ENCODE results near the gene CNTNAP2. TPM values are rescaled to one million over a fixed set of nuclear protein-coding genes. Genes with fewer than 3 reads are reported as not detected.
"Not testable (repeated sequence)": the region's sequence is repeated elsewhere in the genome, so short reads cannot be mapped to it uniquely, and the experiment has no call there.

The CNTNAP2 gene
- total RNA-seq, 2 donors from 2014 or later, result 0.37 TPM; not detected in 1

- not testable (repeated sequence) for H3K4me1 Mint-ChIP-seq; H3K27ac Mint-ChIP-seq; DNase-seq; H3K9me3 ChIP-seq (ENCODE audit: control insufficient read depth, low read length, poor library complexity, severe bottlenecking); ATAC-seq; H3K4me3 Mint-ChIP-seq; H3K27me3 Mint-ChIP-seq; H3K36me3 Mint-ChIP-seq (ENCODE audit: low read depth)
Observed at GRCh38 chr7:147737559-147738214, 1621.1 kb downstream of the CNTNAP2 start.

GRCh38 chr7:147742301-147742700 is 1625.7 kb downstream of the CNTNAP2 start:
- H3K9me3 ChIP-seq (ENCODE audit: control insufficient read depth, low read length, poor library complexity, severe bottlenecking), result no peaks in the 10 kb centered on the region
- ATAC-seq, result no peak
- no peaks in the 10 kb centered on the region for H3K27me3 Mint-ChIP-seq
- no peak overlapping the region for H3K27ac Mint-ChIP-seq
- DNase-seq, result no peak
- H3K4me1 Mint-ChIP-seq, result no peaks in the 10 kb centered on the region
- H3K36me3 Mint-ChIP-seq (ENCODE audit: low read depth), result no peaks in the 10 kb centered on the region
- H3K4me3 Mint-ChIP-seq, result no peak overlapping the region

- no peak for DNase-seq
- Mint-ChIP-seq H3K4me1 (no peaks in the 10 kb centered on the region), H3K4me3 (no peak overlapping the region), H3K27ac (no peak overlapping the region), H3K27me3 (no peaks in the 10 kb centered on the region), H3K36me3 (ENCODE audit: low read depth) (no peaks in the 10 kb centered on the region)
- no peak for ATAC-seq
- no peaks in the 10 kb centered on the region for H3K9me3 ChIP-seq (ENCODE audit: control insufficient read depth, low read length, poor library complexity, severe bottlenecking)
Observed at GRCh38 chr7:147756300-147756699, 1639.7 kb downstream of the CNTNAP2 start.

- no peaks in the 10 kb centered on the region for H3K4me1 Mint-ChIP-seq
- no peaks in the 10 kb centered on the region for H3K27me3 Mint-ChIP-seq
- H3K9me3 ChIP-seq (ENCODE audit: control insufficient read depth, low read length, poor library complexity, severe bottlenecking), result no peaks in the 10 kb centered on the region
Observed at GRCh38 chr7:147759327-147759943, 1642.8 kb downstream of the CNTNAP2 start.

GRCh38 chr7:147765301-147765700 is 1648.7 kb downstream of the CNTNAP2 start:
- no peaks in the 10 kb centered on the region for H3K9me3 ChIP-seq (ENCODE audit: control insufficient read depth, low read length, poor library complexity, severe bottlenecking)
- Mint-ChIP-seq H3K4me1 (no peaks in the 10 kb centered on the region), H3K36me3 (ENCODE audit: low read depth) (no peaks in the 10 kb centered on the region), H3K27me3 (no peaks in the 10 kb centered on the region), H3K27ac (no peak overlapping the region), H3K4me3 (no peak overlapping the region)
- DNase-seq, result no peak
- no peak for ATAC-seq

More at GRCh38 chr7:147759327-147759943, 1642.8 kb downstream of the CNTNAP2 start:
- DNase-seq (no peak), ATAC-seq (no peak)
- H3K27ac Mint-ChIP-seq, result no peak overlapping the region
- no peaks in the 10 kb centered on the region for H3K36me3 Mint-ChIP-seq (ENCODE audit: low read depth)
- no peak overlapping the region for H3K4me3 Mint-ChIP-seq

GRCh38 chr7:147771344-147771743 is 1654.7 kb downstream of the CNTNAP2 start:
- peaks cover 3% of the 10 kb centered on the region for H3K9me3 ChIP-seq (ENCODE audit: control insufficient read depth, low read length, poor library complexity, severe bottlenecking)
- Mint-ChIP-seq H3K4me3 (no peak overlapping the region), H3K27ac (no peak overlapping the region), H3K36me3 (ENCODE audit: low read depth) (no peaks in the 10 kb centered on the region), H3K4me1 (no peaks in the 10 kb centered on the region), H3K27me3 (no peaks in the 10 kb centered on the region)
- ATAC-seq (no peak), DNase-seq (no peak)

- DNase-seq (no peak), ATAC-seq (no peak)
- Mint-ChIP-seq H3K4me3 (no peak overlapping the region), H3K27ac (no peak overlapping the region), H3K27me3 (no peaks in the 10 kb centered on the region), H3K4me1 (no peaks in the 10 kb centered on the region), H3K36me3 (ENCODE audit: low read depth) (no peaks in the 10 kb centered on the region)
- peaks cover 3% of the 10 kb centered on the region for H3K9me3 ChIP-seq (ENCODE audit: control insufficient read depth, low read length, poor library complexity, severe bottlenecking)
Observed at GRCh38 chr7:147774461-147774860, 1657.9 kb downstream of the CNTNAP2 start.

- no peak for ATAC-seq
- no peak overlapping the region for H3K27ac Mint-ChIP-seq
Observed at GRCh38 chr7:147775516-147776284, 1659.1 kb downstream of the CNTNAP2 start.

GRCh38 chr7:147777309-147777708 is 1660.7 kb downstream of the CNTNAP2 start:
- DNase-seq (no peak), ATAC-seq (no peak)
- H3K9me3 ChIP-seq (ENCODE audit: control insufficient read depth, low read length, poor library complexity, severe bottlenecking), result peaks cover 3% of the 10 kb centered on the region
- Mint-ChIP-seq H3K4me3 (no peak overlapping the region), H3K27ac (no peak overlapping the region), H3K27me3 (no peaks in the 10 kb centered on the region), H3K4me1 (no peaks in the 10 kb centered on the region), H3K36me3 (ENCODE audit: low read depth) (no peaks in the 10 kb centered on the region)

More at GRCh38 chr7:147775516-147776284, 1659.1 kb downstream of the CNTNAP2 start:
- H3K9me3 ChIP-seq (ENCODE audit: control insufficient read depth, low read length, poor library complexity, severe bottlenecking), result peaks cover 3% of the 10 kb centered on the region
- Mint-ChIP-seq H3K36me3 (ENCODE audit: low read depth) (no peaks in the 10 kb centered on the region), H3K4me3 (no peak overlapping the region), H3K4me1 (no peaks in the 10 kb centered on the region), H3K27me3 (no peaks in the 10 kb centered on the region)
- DNase-seq, result no peak

GRCh38 chr7:147779949-147780348 is 1663.3 kb downstream of the CNTNAP2 start:
- H3K9me3 ChIP-seq (ENCODE audit: control insufficient read depth, low read length, poor library complexity, severe bottlenecking), result no peaks in the 10 kb centered on the region
- Mint-ChIP-seq H3K36me3 (ENCODE audit: low read depth) (no peaks in the 10 kb centered on the region), H3K4me3 (no peak overlapping the region), H3K27ac (no peak overlapping the region), H3K27me3 (no peaks in the 10 kb centered on the region), H3K4me1 (no peaks in the 10 kb centered on the region)
- DNase-seq (no peak), ATAC-seq (no peak)

- no peaks in the 10 kb centered on the region for H3K9me3 ChIP-seq (ENCODE audit: control insufficient read depth, low read length, poor library complexity, severe bottlenecking)
- no peaks in the 10 kb centered on the region for H3K36me3 Mint-ChIP-seq (ENCODE audit: low read depth)
- no peaks in the 10 kb centered on the region for H3K4me1 Mint-ChIP-seq
- no peak overlapping the region for H3K27ac Mint-ChIP-seq
- no peaks in the 10 kb centered on the region for H3K27me3 Mint-ChIP-seq
- no peak overlapping the region for H3K4me3 Mint-ChIP-seq
- DNase-seq (no peak), ATAC-seq (no peak)
Observed at GRCh38 chr7:147796581-147796980, 1680.0 kb downstream of the CNTNAP2 start.

GRCh38 chr7:147798001-147798400 is 1681.4 kb downstream of the CNTNAP2 start:
- Mint-ChIP-seq H3K4me1 (no peaks in the 10 kb centered on the region), H3K36me3 (ENCODE audit: low read depth) (no peaks in the 10 kb centered on the region), H3K27me3 (no peaks in the 10 kb centered on the region), H3K27ac (no peak overlapping the region), H3K4me3 (no peak overlapping the region)
- ATAC-seq, result no peak
- no peaks in the 10 kb centered on the region for H3K9me3 ChIP-seq (ENCODE audit: control insufficient read depth, low read length, poor library complexity, severe bottlenecking)
- no peak for DNase-seq

GRCh38 chr7:147801762-147802161 is 1685.2 kb downstream of the CNTNAP2 start:
- ATAC-seq; H3K27me3 Mint-ChIP-seq; H3K36me3 Mint-ChIP-seq (ENCODE audit: low read depth); H3K27ac Mint-ChIP-seq; H3K4me1 Mint-ChIP-seq; H3K9me3 ChIP-seq (ENCODE audit: control insufficient read depth, low read length, poor library complexity, severe bottlenecking); DNase-seq; H3K4me3 Mint-ChIP-seq: not testable (repeated sequence)
